Right atrium auricular region (tissue), 2 donors: ENCODE results near the gene DNASE1L1. TPM values are rescaled to one million over a fixed set of nuclear protein-coding genes. Genes with fewer than 3 reads are reported as not detected.
"Not testable (repeated sequence)": the region's sequence is repeated elsewhere in the genome, so short reads cannot be mapped to it uniquely, and the experiment has no call there.

Experiments used
- DNase-seq: peaks from one replicate; pipeline ENCODE4 v3.0.0-alpha.2; 2019; ENCODE audit warnings: low spot score
- H3K27ac ChIP-seq, 2 donors: fragments of 200-600 bp; sonication (generic); 1 replicate in 1 of 2; 2 replicates in 1 of 2; pipeline ENCODE4 v1.5.1; 2016 to 2019
- H3K27me3 ChIP-seq, 2 donors: fragments of 200-600 bp; sonication (generic); one replicate each; pipeline versions ENCODE4 v1.5.1 to v1.6.0; 2017 to 2019
- H3K36me3 ChIP-seq: fragments of 200-600 bp; sonication (generic); one replicate; pipeline ENCODE4 v1.5.1; 2016
- H3K4me1 ChIP-seq, 2 donors: fragments of 200-600 bp; sonication (generic); one replicate each; pipeline versions ENCODE4 v1.5.1 to v1.6.0; 2017 to 2019
- H3K4me3 ChIP-seq, 2 donors: fragments of 200-600 bp; sonication (generic); 1 replicate in 1 of 2; 2 replicates in 1 of 2; pipeline ENCODE4 v1.5.1; 2017 to 2019; ENCODE audit warnings: mild to moderate bottlenecking in 1 of 2, moderate library complexity in 1 of 2
- H3K9me3 ChIP-seq, 2 donors: fragments of 200-600 bp; sonication (generic); one replicate each; pipeline ENCODE4 v1.5.1; 2019
- total RNA-seq, 2 donors: library from RNA; depleted of rRNA; stranded (reverse); fragments of >200 nt; gene quantifications; one replicate each; pipeline ENCODE4 v1.1.0, GENCODE V29; 2016
- TF ChIP-seq, protein P1 (sequence below), 2 donors: fragments of 200-600 bp; sonication (generic); IDR thresholded peaks; one replicate each; pipeline ENCODE4 v1.5.1; 2019; ENCODE audit warnings: antibody characterized with exemption in 2 of 2

Gene DNASE1L1
- total RNA-seq, 2 donors from 2014 or later = 74.4 to 84.0 TPM

- Histone ChIP-seq H3K4me3 (no peak overlapping the region), H3K4me1 (peaks cover 0 to 14% of the 10 kb centered on the region in 2 donors), H3K27ac (no peak overlapping the region), H3K27me3 (no peaks in the 10 kb centered on the region), H3K9me3 (no peaks in the 10 kb centered on the region), H3K36me3 (peaks cover 27% of the 10 kb centered on the region)
- no peak for DNase-seq
- TF ChIP-seq, protein P1, sequence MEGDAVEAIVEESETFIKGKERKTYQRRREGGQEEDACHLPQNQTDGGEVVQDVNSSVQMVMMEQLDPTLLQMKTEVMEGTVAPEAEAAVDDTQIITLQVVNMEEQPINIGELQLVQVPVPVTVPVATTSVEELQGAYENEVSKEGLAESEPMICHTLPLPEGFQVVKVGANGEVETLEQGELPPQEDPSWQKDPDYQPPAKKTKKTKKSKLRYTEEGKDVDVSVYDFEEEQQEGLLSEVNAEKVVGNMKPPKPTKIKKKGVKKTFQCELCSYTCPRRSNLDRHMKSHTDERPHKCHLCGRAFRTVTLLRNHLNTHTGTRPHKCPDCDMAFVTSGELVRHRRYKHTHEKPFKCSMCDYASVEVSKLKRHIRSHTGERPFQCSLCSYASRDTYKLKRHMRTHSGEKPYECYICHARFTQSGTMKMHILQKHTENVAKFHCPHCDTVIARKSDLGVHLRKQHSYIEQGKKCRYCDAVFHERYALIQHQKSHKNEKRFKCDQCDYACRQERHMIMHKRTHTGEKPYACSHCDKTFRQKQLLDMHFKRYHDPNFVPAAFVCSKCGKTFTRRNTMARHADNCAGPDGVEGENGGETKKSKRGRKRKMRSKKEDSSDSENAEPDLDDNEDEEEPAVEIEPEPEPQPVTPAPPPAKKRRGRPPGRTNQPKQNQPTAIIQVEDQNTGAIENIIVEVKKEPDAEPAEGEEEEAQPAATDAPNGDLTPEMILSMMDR (IDR thresholded peaks at IDR 0.05) = no peak
Observed at GRCh38 chrX:154401918-154402621, 7.0 kb downstream of the DNASE1L1 start.

GRCh38 chrX:154401045-154401799 is 7.8 kb downstream of the DNASE1L1 start:
- Histone ChIP-seq H3K27ac (no peak overlapping the region), H3K4me3 (no peak overlapping the region), H3K27me3 (no peaks in the 10 kb centered on the region), H3K9me3 (no peaks in the 10 kb centered on the region), H3K36me3 (peaks cover 27% of the 10 kb centered on the region), H3K4me1 (peaks cover 0 to 18% of the 10 kb centered on the region in 2 donors)
- TF ChIP-seq, protein P1 (IDR thresholded peaks at IDR 0.05) = no peak
- DNase-seq = no peak

DNA sequence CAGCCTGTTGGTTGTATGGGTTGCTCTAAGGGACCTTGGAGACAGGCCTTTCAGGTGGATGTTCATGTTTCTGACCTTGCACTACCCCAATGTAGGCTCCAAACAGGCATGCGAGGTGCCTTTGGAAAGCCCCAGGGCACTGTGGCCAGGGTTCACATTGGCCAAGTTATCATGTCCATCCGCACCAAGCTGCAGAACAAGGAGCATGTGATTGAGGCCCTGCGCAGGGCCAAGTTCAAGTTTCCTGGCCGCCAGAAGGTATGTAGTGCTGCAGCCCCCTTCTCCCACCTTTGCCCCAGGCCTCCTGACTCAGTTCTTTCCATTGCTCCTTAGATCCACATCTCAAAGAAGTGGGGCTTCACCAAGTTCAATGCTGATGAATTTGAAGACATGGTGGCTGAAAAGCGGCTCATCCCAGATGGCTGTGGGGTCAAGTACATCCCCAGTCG is 8.7 kb downstream of the DNASE1L1 start:
- DNase-seq, H3K27ac ChIP-seq, H3K9me3 ChIP-seq: not testable (repeated sequence)

DNA sequence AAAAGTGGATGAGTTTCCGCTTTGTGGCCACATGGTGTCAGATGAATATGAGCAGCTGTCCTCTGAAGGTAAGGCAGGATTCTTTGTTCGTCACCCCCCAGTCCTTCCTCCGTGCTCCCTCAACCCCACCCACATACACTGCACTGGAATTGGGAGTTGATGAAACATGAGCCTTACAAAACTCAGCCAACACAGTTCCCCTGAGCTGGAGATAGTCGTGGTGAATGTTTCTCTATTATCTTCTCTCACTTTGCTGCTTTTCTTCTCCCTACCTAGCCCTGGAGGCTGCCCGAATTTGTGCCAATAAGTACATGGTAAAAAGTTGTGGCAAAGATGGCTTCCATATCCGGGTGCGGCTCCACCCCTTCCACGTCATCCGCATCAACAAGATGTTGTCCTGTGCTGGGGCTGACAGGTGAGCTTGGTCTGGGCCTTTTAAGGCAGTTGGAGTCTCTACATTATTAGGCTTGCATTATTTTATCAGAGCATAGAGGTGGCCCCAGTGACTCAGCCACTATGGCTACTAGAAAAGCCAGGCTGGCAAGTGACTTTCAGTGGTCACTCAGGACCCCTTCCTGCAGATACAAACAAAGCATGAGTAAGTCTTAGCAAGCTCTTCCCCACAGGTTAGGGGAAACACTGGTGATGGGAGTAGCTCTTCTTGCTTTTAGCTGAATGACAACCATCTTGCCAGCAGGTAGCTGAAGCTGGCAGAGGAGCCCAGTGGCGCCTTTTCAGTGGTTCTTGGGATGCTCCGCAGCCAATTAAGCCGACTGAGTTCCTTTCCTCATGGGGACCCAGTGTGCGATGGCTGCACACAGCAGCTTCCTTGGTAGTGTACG is 9.3 kb downstream of the DNASE1L1 start:
- no peaks in the 10 kb centered on the region for H3K27me3 ChIP-seq
- H3K36me3 ChIP-seq = peaks cover 27% of the 10 kb centered on the region
- peak overlapping the region; percentile 89 to 99 for H3K27ac ChIP-seq
- peaks cover 0 to 18% of the 10 kb centered on the region in 2 donors for H3K4me1 ChIP-seq
- DNase-seq = no peak
- TF ChIP-seq, protein P1 (IDR thresholded peaks at IDR 0.05) = no peak
- peak overlapping the region; percentile 59 to 76 for H3K4me3 ChIP-seq
- no peaks in the 10 kb centered on the region for H3K9me3 ChIP-seq

More for the DNA sequence above, 8.7 kb downstream of the DNASE1L1 start:
- Histone ChIP-seq H3K36me3 (peaks cover 27% of the 10 kb centered on the region), H3K4me1 (peaks cover 0 to 18% of the 10 kb centered on the region in 2 donors)
- not testable (repeated sequence) for H3K27me3 ChIP-seq, H3K4me3 ChIP-seq

DNA sequence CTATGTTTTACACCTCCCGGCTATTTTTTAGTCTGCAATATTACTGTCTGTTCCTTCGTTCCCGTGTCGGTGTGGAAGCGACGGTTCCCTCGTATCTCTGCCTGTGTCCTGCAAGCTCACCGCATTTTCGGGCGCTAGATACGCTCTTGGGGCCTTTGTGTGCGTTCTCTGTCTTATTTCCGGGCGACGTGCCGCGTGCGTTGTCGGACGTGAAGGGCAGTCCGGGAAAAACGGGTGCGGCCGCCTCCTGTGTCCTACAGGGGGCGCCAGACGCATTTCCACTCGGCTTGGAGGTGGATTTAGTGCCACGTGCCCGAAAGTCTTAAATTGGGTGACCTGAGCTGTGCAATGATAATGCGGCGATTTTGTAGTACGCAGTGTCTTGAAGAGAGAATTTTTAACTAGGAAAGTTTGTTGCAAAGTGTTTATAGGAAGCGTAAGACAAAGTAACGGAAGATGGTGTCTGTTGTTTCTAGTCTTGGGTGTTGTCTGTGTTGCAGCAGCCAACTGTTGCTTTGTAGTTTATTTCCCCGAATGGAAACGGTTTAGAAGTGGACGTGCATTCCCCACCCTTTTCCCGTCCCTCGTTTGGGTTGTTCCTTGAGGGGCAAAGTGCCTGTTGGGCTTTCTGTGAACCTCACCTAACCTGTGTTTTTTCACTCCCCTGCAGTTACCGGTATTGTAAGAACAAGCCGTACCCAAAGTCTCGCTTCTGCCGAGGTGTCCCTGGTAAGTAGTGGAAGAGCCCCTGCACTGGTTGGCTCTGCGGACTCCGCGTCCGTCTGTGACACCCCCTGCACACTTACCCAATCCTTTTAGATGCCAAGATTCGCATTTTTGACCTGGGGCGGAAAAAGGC is 10.2 kb downstream of the DNASE1L1 start:
- Histone ChIP-seq H3K27me3 (no peaks in the 10 kb centered on the region), H3K4me1 (peaks cover 0 to 18% of the 10 kb centered on the region in 2 donors), H3K4me3 (peak overlapping the region; percentile 59 to 76), H3K36me3 (peaks cover 27% of the 10 kb centered on the region), H3K27ac (peak overlapping the region; percentile 89 to 99), H3K9me3 (no peaks in the 10 kb centered on the region)
- TF ChIP-seq, protein P1 (IDR thresholded peaks at IDR 0.05) = peak; percentile 57 to 85
- DNase-seq = peak; percentile 88
